Thymus (tissue), 11 donors: ENCODE measurements around the gene KANSL1. TPM values are rescaled to one million over a fixed set of nuclear protein-coding genes. Genes with fewer than 3 reads are reported as not detected.

Experiments used
- DNase-seq, 9 donors: peaks; one replicate each; pipeline ENCODE4 v3.0.0-alpha.2; 2013; ENCODE audit warnings: low spot score in 9 of 9, low read depth in 6 of 9, missing footprints in 1 of 9
- H3K27ac ChIP-seq, 2 donors: one replicate each; pipeline ENCODE4 v1.5.1; 2013; ENCODE audit warnings: control low read depth in 1 of 2, low read depth in 1 of 2, low read length in 1 of 2, mild to moderate bottlenecking in 1 of 2, moderate library complexity in 1 of 2
- H3K27me3 ChIP-seq, 2 donors: one replicate each; pipeline ENCODE4 v1.5.1; 2013; ENCODE audit warnings: low read length in 1 of 2; ENCODE audit not compliant: control insufficient read depth in 2 of 2, insufficient read depth in 1 of 2
- H3K36me3 ChIP-seq, 2 donors: one replicate each; pipeline ENCODE4 v1.5.1; 2013; ENCODE audit warnings: low read length in 1 of 2, mild to moderate bottlenecking in 1 of 2, moderate library complexity in 1 of 2; ENCODE audit not compliant: control insufficient read depth in 2 of 2, insufficient read depth in 2 of 2
- H3K4me1 ChIP-seq, 2 donors: one replicate each; pipeline ENCODE4 v1.5.1; 2013; ENCODE audit warnings: low read length in 2 of 2; ENCODE audit not compliant: control insufficient read depth in 2 of 2, insufficient read depth in 2 of 2
- H3K4me3 ChIP-seq, 2 donors: one replicate each; pipeline ENCODE4 v1.5.1; 2013; ENCODE audit warnings: low read length in 2 of 2, control low read depth in 1 of 2, mild to moderate bottlenecking in 1 of 2
- H3K9me3 ChIP-seq, 2 donors: one replicate each; pipeline ENCODE4 v1.5.1; 2013; ENCODE audit warnings: low read length in 1 of 2, mild to moderate bottlenecking in 1 of 2; ENCODE audit not compliant: control insufficient read depth in 2 of 2, insufficient read depth in 1 of 2
- WGBS: extraction: QIAGEN DNeasy Blood & Tissue Kit; methylation state at CpG from one replicate; pipeline ENCODE4 v1.1.7; 2013; 5-methylcytosine and 5-hydroxymethylcytosine counted together
- polyA plus RNA-seq: library from polyadenylated mRNA; stranded (reverse); fragments of 200-250 nt; gene quantifications from one replicate; pipeline ENCODE4 v1.2.3, GENCODE V29; 2013
- total RNA-seq: library from RNA; stranded (reverse); fragments of 120-200 nt; gene quantifications from one replicate; pipeline ENCODE4 v1.2.4, GENCODE V29; 2013
- donor health status: healthy.

Gene KANSL1
- total and polyA plus RNA-seq, 2 donors: 22.3 to 101 TPM

GRCh38 chr17:45983614-45984310, 209.5 kb downstream of the KANSL1 start:
- no peak overlapping the region for H3K4me3 ChIP-seq
- peaks cover 0 to 15% of the 10 kb centered on the region in 2 donors for H3K27me3 ChIP-seq
- 88% methylated on average over 31 of the region's 31 CpGs for WGBS
- no peak overlapping the region for H3K27ac ChIP-seq
- no peaks in the 10 kb centered on the region for H3K36me3 ChIP-seq
- no peaks in the 10 kb centered on the region for H3K4me1 ChIP-seq
- DNase-seq: no peak
- no peaks in the 10 kb centered on the region for H3K9me3 ChIP-seq

GRCh38 chr17:45982791-45983613, 210.2 kb downstream of the KANSL1 start:
- Histone ChIP-seq H3K36me3 (no peaks in the 10 kb centered on the region), H3K27me3 (peaks cover 0 to 13% of the 10 kb centered on the region in 2 donors), H3K27ac (no peak overlapping the region), H3K4me1 (no peaks in the 10 kb centered on the region), H3K9me3 (no peaks in the 10 kb centered on the region), H3K4me3 (no peak overlapping the region)
- DNase-seq: no peak
- 96% methylated on average over 41 of the region's 41 CpGs for WGBS

GRCh38 chr17:45981306-45981705, 211.9 kb downstream of the KANSL1 start:
- Histone ChIP-seq H3K4me1 (no peaks in the 10 kb centered on the region), H3K36me3 (no peaks in the 10 kb centered on the region), H3K27ac (no peak overlapping the region), H3K9me3 (no peaks in the 10 kb centered on the region), H3K27me3 (peaks cover 0 to 11% of the 10 kb centered on the region in 2 donors), H3K4me3 (no peak overlapping the region)
- 93% methylated on average over 7 of the region's 7 CpGs for WGBS
- DNase-seq: no peak

- H3K27ac ChIP-seq: no peak overlapping the region
- no peaks in the 10 kb centered on the region for H3K9me3 ChIP-seq
- WGBS: 93% methylated on average over 6 of the region's 6 CpGs
- no peak overlapping the region for H3K4me3 ChIP-seq
- H3K27me3 ChIP-seq: peaks cover 0 to 10% of the 10 kb centered on the region in 2 donors
- no peak for DNase-seq
- H3K36me3 ChIP-seq: no peaks in the 10 kb centered on the region
- H3K4me1 ChIP-seq: no peaks in the 10 kb centered on the region
Observed at GRCh38 chr17:45980855-45981254, 212.4 kb downstream of the KANSL1 start.

Other genes starting within 250 kb of the KANSL1 start
- not detected for gene STH, start 194.2 kb downstream of the KANSL1 start, total RNA-seq
- not detected for gene STH, start 194.2 kb downstream of the KANSL1 start, polyA plus RNA-seq
- 3.3 TPM for gene LRRC37A, start 101.7 kb upstream of the KANSL1 start, total RNA-seq
- 2.0 TPM for gene LRRC37A, start 101.7 kb upstream of the KANSL1 start, polyA plus RNA-seq
- gene ARL17B, start 168.3 kb upstream of the KANSL1 start, total RNA-seq: 10.6 TPM
- 10.7 TPM for gene ARL17B, start 168.3 kb upstream of the KANSL1 start, polyA plus RNA-seq